Dendritic cell treated with granulocyte-macrophage colony-stimulating factor and Interleukin-4, amounts not matched to agents 40 ng/mL and 50 ng/mL, for 4 days (primary cell): ENCODE results near the gene TMBIM6.
A peak's percentile ranks its signal among the peaks of the same experiment; 100 is the strongest.

Source experiments
- H3K27ac Mint-ChIP-seq: one replicate; pipeline ENCODE4 v1.8.0; 2022; ENCODE audit warnings: mild to moderate bottlenecking, mixed read lengths
- H3K27me3 Mint-ChIP-seq: one replicate; pipeline ENCODE4 v1.8.0; 2022; ENCODE audit warnings: mild to moderate bottlenecking, mixed read lengths
- H3K36me3 Mint-ChIP-seq: one replicate; pipeline ENCODE4 v1.8.0; 2022; ENCODE audit warnings: low read depth, mixed read lengths
- H3K4me1 Mint-ChIP-seq: one replicate; pipeline ENCODE4 v1.8.0; 2022; ENCODE audit warnings: low read depth, mixed read lengths
- H3K4me3 Mint-ChIP-seq: one replicate; pipeline ENCODE4 v1.8.0; 2022; ENCODE audit warnings: mild to moderate bottlenecking, moderate library complexity, mixed read lengths
- H3K9me3 Mint-ChIP-seq: one replicate; pipeline ENCODE4 v1.8.0; 2022; ENCODE audit warnings: mixed read lengths
- intact Hi-C: fragments of 100-400 bp; cut with micrococcal nuclease; formaldehyde crosslinking; loops from one replicate; pipeline ENCODE4 v1.15.0; 2022

TMBIM6 gene

GRCh38 chr12:49801141-49802063, 60.0 kb downstream of the TMBIM6 start:
- H3K4me1 Mint-ChIP-seq, result peaks cover 42% of the 10 kb centered on the region
- H3K4me3 Mint-ChIP-seq, result no peak overlapping the region
- H3K36me3 Mint-ChIP-seq, result peaks cover 97% of the 10 kb centered on the region
- intact Hi-C loops, result no loop called here
- no peaks in the 10 kb centered on the region for H3K9me3 Mint-ChIP-seq
- no peak overlapping the region for H3K27ac Mint-ChIP-seq
- H3K27me3 Mint-ChIP-seq, result no peaks in the 10 kb centered on the region

GRCh38 chr12:49803693-49804450, 62.5 kb downstream of the TMBIM6 start:
- no peak overlapping the region for H3K27ac Mint-ChIP-seq
- H3K9me3 Mint-ChIP-seq, result no peaks in the 10 kb centered on the region
- intact Hi-C loops, result no loop called here
- H3K27me3 Mint-ChIP-seq, result no peaks in the 10 kb centered on the region
- peaks cover 100% of the 10 kb centered on the region for H3K36me3 Mint-ChIP-seq
- peaks cover 48% of the 10 kb centered on the region for H3K4me1 Mint-ChIP-seq
- H3K4me3 Mint-ChIP-seq, result no peak overlapping the region

- intact Hi-C loops, result no loop called here
- Mint-ChIP-seq H3K27me3 (no peaks in the 10 kb centered on the region), H3K4me1 (peaks cover 53% of the 10 kb centered on the region), H3K4me3 (no peak overlapping the region), H3K27ac (no peak overlapping the region), H3K9me3 (no peaks in the 10 kb centered on the region), H3K36me3 (peaks cover 100% of the 10 kb centered on the region)
These were observed 63.5 kb downstream of the TMBIM6 start for GRCh38 chr12:49804821-49805220.

- Mint-ChIP-seq H3K36me3 (peaks cover 100% of the 10 kb centered on the region), H3K27ac (no peak overlapping the region), H3K9me3 (no peaks in the 10 kb centered on the region), H3K4me3 (no peak overlapping the region), H3K27me3 (no peaks in the 10 kb centered on the region), H3K4me1 (peaks cover 59% of the 10 kb centered on the region)
- intact Hi-C loops, result no loop called here
These were observed 64.1 kb downstream of the TMBIM6 start for GRCh38 chr12:49805409-49805808.

GRCh38 chr12:49806321-49806813, 65.0 kb downstream of the TMBIM6 start:
- Mint-ChIP-seq H3K36me3 (peaks cover 98% of the 10 kb centered on the region), H3K9me3 (no peaks in the 10 kb centered on the region), H3K27ac (no peak overlapping the region), H3K4me1 (peaks cover 66% of the 10 kb centered on the region), H3K27me3 (no peaks in the 10 kb centered on the region), H3K4me3 (no peak overlapping the region)
- intact Hi-C loops, result no loop called here

- Mint-ChIP-seq H3K36me3 (peaks cover 98% of the 10 kb centered on the region), H3K27ac (no peak overlapping the region), H3K4me3 (no peak overlapping the region), H3K9me3 (no peaks in the 10 kb centered on the region), H3K4me1 (peaks cover 71% of the 10 kb centered on the region), H3K27me3 (no peaks in the 10 kb centered on the region)
- intact Hi-C loops, result no loop called here
These were observed 65.5 kb downstream of the TMBIM6 start for GRCh38 chr12:49806877-49807276.

GRCh38 chr12:49807991-49808580, 66.7 kb downstream of the TMBIM6 start:
- H3K9me3 Mint-ChIP-seq, result no peaks in the 10 kb centered on the region
- H3K4me1 Mint-ChIP-seq, result peaks cover 76% of the 10 kb centered on the region
- H3K4me3 Mint-ChIP-seq, result no peak overlapping the region
- H3K27me3 Mint-ChIP-seq, result no peaks in the 10 kb centered on the region
- H3K27ac Mint-ChIP-seq, result no peak overlapping the region
- peaks cover 93% of the 10 kb centered on the region for H3K36me3 Mint-ChIP-seq
- intact Hi-C loops, result no loop called here

- H3K27ac Mint-ChIP-seq, result no peak overlapping the region
- H3K9me3 Mint-ChIP-seq, result no peaks in the 10 kb centered on the region
- H3K27me3 Mint-ChIP-seq, result no peaks in the 10 kb centered on the region
- peaks cover 92% of the 10 kb centered on the region for H3K36me3 Mint-ChIP-seq
- peaks cover 70% of the 10 kb centered on the region for H3K4me1 Mint-ChIP-seq
- no peak overlapping the region for H3K4me3 Mint-ChIP-seq
- intact Hi-C loops, result no loop called here
These were observed 67.5 kb downstream of the TMBIM6 start for GRCh38 chr12:49808686-49809380.

- H3K27me3 Mint-ChIP-seq, result no peaks in the 10 kb centered on the region
These were observed 68.1 kb downstream of the TMBIM6 start for GRCh38 chr12:49809381-49809905.

GRCh38 chr12:49809906-49810389, 68.6 kb downstream of the TMBIM6 start:
- H3K27ac Mint-ChIP-seq, result no peak overlapping the region
- H3K36me3 Mint-ChIP-seq, result peaks cover 87% of the 10 kb centered on the region
- H3K9me3 Mint-ChIP-seq, result no peaks in the 10 kb centered on the region
- no peaks in the 10 kb centered on the region for H3K27me3 Mint-ChIP-seq
- no peak overlapping the region for H3K4me3 Mint-ChIP-seq
- intact Hi-C loops, result no loop called here
- peaks cover 59% of the 10 kb centered on the region for H3K4me1 Mint-ChIP-seq

More at GRCh38 chr12:49809381-49809905, 68.1 kb downstream of the TMBIM6 start:
- intact Hi-C loops, result no loop called here
- Mint-ChIP-seq H3K4me1 (peaks cover 64% of the 10 kb centered on the region), H3K4me3 (no peak overlapping the region), H3K9me3 (no peaks in the 10 kb centered on the region), H3K36me3 (peaks cover 87% of the 10 kb centered on the region), H3K27ac (no peak overlapping the region)

- H3K36me3 Mint-ChIP-seq, result peaks cover 83% of the 10 kb centered on the region
- peaks cover 54% of the 10 kb centered on the region for H3K4me1 Mint-ChIP-seq
- no peaks in the 10 kb centered on the region for H3K9me3 Mint-ChIP-seq
- intact Hi-C loops, result no loop called here
- H3K27me3 Mint-ChIP-seq, result no peaks in the 10 kb centered on the region
- H3K4me3 Mint-ChIP-seq, result no peak overlapping the region
- no peak overlapping the region for H3K27ac Mint-ChIP-seq
These were observed 69.8 kb downstream of the TMBIM6 start for GRCh38 chr12:49811136-49811535.

GRCh38 chr12:49811961-49812401, 70.6 kb downstream of the TMBIM6 start:
- Mint-ChIP-seq H3K36me3 (peaks cover 82% of the 10 kb centered on the region), H3K27ac (peak overlapping the region; percentile 8), H3K9me3 (no peaks in the 10 kb centered on the region), H3K4me1 (peaks cover 62% of the 10 kb centered on the region), H3K27me3 (no peaks in the 10 kb centered on the region), H3K4me3 (no peak overlapping the region)
- intact Hi-C loops, result no loop called here

GRCh38 chr12:49813131-49813530, 71.8 kb downstream of the TMBIM6 start:
- Mint-ChIP-seq H3K27me3 (no peaks in the 10 kb centered on the region), H3K27ac (no peak overlapping the region), H3K9me3 (no peaks in the 10 kb centered on the region), H3K4me1 (peaks cover 60% of the 10 kb centered on the region), H3K36me3 (peaks cover 71% of the 10 kb centered on the region), H3K4me3 (no peak overlapping the region)
- intact Hi-C loops, result no loop called here
